Stimulated activated CD8-positive, alpha-beta memory T cell treated with anti-CD3 and anti-CD28 coated beads, Interleukin-15, amount 100 ng/mL, for 1 hour (primary cell): ENCODE results near the gene MT1G.
A peak's percentile ranks its signal among the peaks of the same experiment; 100 is the strongest.
"Not testable (repeated sequence)": the region's sequence is repeated elsewhere in the genome, so short reads cannot be mapped to it uniquely, and the experiment has no call there.

Source experiments
- DNase-seq: peaks from one replicate; pipeline ENCODE4 v3.0.0-alpha.2; 2020; ENCODE audit warnings: low read depth

The MT1G gene

DNA sequence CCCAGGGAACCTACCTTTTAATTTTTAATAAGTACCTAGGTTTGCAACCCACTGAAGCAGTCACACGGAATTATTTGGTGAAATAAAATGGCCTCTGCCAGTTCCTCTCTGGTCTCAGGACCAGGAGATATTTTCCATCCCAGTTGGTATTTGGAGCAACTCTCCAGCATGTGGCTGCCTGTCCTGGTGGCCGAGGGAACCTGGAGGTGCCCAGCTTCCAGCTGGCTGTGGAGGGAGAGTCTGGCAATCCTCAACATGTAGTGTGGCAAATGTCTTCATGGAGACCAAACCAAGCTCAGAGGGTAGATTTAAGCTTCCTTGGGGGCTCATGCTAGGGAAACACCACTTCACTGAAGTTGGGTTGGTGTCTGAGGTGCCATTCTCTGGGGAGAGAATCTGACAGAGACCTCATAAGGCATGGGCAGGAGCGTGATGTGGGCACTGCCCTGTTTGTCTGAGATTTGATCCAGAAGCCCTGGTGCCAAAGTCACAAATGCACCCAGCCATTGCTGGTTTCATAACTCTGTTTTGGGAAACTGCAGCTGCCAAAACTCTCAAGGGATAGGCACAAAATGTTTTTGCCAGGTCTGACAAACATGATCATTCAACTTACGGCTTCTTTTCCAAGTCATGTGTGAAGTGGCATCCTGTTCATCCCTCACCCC, 17.2 kb upstream of the MT1G start:
- no peak for DNase-seq

DNA sequence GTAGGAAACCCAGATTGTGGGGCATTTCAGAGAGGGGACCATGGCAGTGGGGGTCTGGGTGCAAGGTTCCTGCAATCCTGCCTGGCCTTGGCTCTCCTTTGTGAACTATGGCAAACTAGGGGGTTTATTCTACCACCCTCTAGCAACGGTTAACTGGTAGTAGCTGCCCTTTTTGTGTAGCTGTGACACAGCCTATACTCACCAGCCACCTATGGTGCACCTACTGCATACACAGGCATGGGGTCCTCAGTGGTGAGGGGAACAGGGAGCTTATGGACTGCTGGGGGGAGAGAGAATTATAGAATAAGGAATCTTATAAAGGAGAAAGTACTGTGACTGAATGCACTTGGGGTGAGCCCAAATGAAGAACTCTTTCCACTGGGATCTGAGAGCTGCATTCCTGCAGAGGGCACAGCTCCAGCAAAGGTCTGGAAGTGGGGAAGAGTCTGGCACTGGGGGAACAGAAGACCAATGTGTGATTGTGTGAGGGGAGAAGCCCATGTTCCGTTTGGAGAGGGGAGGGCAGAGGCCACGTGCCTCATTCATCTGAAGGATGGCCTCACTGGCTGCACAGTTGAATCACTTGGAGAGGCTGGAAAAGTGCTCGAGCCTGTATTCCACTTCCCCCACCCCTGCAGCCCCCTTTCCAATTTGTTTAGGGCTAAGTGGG, 16.5 kb upstream of the MT1G start:
- no peak for DNase-seq

DNA sequence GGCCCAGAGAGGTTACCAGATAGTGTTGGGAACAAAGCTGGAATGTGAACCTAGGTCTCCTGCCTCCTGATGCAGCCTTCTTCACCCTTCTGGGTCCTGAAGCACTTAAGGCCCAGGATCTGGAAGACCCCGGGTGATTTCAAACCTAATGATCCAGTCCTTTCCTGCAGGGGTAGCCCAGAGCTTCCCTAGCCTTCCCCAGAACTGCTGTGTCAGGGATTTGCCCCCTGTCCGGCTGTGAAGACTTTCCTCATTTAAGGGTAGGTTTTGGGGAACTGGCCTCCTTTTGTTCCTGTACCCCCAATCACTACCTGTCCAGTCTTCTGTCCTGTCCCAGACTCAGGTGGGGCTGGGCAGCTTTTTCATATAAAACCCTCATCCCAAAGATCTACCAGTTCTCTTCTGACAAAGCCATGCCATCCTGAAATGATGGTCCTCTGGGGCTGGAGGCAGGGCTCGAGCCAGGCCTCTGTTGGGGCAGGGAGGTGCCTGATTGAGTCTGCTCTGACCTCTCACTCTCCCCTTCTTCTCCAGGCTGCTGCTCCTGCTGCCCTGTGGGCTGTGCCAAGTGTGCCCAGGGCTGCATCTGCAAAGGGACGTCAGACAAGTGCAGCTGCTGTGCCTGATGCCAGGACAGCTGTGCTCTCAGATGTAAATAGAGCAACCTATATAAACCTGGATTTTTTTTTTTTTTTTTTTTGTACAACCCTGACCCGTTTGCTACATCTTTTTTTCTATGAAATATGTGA, 15.7 kb upstream of the MT1G start:
- DNase-seq: no peak

DNA sequence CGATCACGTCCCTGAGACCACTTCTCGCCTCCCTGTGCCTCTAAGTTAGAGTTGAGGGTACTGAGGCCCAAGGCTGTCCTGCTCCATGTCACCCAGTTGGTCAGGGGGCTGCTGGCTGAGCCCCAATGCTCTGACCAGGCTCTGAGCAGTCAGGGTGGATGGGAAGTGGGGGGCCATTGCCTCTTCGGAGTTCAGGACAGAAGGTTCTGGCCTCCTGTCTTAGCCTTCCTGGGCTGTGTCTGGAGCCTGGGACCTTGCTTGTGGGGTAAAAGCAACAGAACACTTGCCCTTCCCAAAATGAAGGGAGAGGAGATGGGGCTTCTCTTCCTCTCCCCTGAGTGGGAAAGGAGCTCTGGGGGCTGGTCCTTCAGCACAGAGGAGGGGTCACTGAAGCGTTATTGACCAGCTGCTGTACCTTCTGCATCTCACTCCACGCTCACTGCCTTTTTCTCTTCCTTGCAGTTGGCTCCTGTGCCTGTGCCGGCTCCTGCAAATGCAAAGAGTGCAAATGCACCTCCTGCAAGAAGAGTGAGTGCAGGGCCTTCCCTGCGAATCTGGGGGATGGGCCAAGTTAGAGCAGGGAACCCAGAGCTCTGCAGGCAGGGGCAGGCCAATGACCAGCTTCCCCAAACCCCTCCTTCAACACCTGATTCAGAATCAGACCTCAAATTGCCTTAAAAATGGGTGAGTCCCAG, 15.0 kb upstream of the MT1G start:
- no peak for DNase-seq

DNA sequence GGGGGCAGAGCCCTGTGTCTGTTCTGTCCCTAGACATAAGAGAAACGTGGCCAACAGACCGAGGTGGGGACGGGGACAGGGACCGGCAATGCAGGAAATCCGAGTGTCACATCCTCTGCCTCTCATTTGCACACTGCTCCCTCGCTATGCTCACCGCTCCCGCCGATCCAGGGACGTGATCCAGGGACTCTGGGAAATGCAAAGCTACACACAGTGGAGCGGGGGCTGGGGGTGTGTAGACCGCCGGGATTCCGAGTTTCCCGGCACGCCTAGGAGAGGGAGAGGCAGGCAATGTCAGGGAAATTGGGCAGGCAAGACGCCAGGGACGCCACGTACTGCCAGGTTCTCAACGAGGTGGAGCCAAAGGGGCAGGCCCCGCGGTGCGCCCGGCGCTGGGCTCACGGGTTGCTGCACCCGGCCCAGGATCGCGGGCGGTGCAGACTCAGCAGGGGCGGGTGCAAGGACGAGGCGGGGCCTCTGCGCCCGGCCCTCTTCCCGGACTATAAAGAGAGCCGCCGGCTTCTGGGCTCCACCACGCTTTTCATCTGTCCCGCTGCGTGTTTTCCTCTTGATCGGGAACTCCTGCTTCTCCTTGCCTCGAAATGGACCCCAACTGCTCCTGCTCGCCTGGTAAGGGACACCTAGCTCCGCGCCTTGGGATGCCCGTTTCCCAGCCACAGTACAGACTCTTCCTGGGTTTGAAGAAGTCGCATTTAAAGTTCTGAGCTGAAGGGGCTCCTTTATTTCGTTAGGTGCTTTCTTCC, 14.3 kb upstream of the MT1G start, which contains the start of gene MT1X:
Gene MT1X (plus strand): TSS at position 532 of the 764 bp plus-strand sequence. CDS start 71 bp downstream, at position 603.
- peak; percentile 65 for DNase-seq

DNA sequence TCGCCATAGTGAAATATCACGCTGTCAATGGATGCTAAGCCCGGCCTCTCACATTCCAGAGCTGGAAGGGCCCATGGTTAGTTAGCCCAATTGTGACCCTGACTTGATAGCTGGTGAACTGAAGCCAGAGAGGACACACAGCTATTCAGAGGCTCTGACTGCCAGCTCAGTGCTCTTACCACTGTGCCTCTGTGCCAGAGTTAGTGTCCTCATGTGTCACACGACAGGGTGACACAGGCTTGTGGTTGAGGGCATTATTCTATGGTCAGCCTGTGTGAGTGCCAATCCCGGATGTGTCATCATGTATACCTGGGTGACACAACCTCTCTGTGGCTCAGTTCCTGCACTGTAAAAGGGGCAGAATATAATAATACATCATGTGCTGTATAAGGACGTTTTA, 12.0 kb upstream of the MT1G start:
- DNase-seq: no peak

DNA sequence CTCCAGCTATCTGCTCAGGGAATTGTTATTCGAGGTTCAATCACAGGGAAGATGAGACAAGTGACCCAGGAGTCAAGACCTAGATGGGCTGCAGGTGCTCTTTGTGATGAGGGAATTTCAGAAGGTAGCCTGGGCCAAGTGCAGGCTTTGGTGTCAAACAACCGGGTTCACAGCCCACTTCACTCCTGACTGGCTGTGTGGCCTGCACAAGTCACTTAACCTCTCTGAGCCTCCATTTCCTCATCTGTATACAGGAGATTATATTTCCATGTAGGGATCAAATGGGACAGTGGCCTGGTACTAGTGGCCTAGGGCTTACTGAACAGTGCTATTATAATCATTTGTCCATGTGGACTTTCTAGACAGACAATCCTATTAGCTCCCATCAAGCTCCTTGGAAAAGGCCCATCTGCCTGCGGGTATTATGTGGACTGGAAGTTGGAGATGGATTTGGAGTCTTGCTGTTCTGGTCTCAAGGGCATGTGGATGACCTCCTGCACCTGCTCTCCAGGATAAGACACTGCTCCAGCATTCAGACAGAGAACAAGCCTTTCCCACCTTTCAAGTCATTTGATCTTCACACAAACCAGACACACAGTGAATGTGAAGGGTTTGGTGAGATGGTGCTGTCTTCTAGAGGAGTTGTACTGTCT, 11.3 kb upstream of the MT1G start:
- DNase-seq: no peak

DNA sequence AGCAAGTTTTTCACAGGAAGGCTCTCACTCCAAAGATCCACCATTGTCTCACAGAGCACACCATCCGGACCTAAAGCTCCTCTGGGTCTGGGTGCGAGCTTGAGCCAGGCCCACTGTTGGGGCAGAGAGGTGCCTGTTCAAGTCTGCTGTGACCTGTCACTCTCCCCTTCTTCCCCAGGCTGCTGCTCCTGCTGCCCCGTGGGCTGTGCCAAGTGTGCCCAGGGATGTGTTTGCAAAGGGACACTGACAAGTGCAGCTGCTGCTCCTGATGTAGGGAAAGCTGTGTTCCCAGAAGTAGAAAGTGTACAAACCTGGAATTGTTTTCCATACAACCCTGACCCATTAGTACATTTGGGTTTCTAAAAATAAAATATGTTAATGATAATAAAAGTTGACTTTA, 9.6 kb upstream of the MT1G start:
- DNase-seq: no peak

DNA sequence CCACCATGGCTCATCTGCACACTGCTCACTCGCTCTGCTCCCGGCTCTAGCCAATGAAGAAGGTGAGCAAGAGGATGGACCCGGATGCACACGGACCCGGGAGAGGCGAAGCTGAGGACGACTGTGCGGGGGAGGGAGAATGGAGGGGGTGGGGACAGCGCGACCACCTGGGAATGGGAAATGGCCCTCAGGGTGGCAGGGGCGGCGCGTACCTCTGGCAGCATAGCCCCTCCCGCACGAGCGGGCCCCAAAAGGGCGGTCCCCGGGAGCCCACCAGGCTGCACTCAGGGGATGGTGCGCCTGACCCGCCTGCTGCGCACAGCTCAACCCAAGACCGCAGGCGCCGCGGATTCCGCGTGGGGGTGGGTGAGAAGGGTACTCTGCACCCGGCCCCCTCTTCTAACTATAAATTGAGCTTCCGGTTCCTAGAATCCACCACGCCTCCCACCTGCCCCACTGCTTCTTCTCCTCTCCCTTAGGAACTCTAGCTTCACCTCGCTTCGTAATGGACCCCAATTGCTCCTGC, 7.9 kb upstream of the MT1G start:
- DNase-seq: no peak

DNA sequence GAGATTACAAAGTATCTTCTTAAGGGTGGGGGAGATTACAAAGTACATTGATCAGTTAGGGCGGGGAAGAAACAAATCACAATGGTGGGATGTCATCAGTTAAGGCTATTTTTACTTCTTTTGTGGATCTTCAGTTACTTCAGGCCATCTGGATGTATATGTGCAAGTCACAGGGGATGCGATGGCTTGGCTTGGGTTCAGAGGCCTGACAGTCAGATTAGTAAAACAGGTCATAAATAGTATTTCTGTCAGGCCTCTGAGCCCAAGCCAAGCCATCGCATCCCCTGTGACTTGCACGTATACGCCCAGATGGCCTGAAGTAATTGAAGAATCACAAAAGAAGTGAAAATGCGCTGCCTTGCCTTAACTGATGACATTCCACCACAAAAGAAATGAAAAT, 6.7 kb upstream of the MT1G start:
- DNase-seq: not testable (repeated sequence)

DNA sequence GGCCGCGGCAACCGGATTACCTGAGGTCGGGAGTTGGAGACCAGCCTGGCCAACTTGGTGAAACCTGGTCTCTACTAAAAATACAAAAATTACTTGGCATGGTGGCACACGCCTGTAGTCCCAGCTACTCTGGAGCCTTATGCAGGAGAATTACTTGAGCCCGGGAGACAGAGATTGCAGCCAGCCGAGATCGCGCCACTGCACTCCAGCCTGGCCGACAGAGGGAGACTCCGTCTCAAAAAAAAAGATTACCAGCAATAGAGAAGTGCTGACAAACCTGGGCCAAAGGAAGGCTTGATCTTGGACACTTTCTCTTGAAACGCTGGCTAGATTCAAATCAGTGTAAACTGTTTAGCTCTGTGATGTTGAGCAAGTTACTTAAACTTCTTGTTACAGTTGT, 6.1 kb upstream of the MT1G start:
- DNase-seq: no peak

DNA sequence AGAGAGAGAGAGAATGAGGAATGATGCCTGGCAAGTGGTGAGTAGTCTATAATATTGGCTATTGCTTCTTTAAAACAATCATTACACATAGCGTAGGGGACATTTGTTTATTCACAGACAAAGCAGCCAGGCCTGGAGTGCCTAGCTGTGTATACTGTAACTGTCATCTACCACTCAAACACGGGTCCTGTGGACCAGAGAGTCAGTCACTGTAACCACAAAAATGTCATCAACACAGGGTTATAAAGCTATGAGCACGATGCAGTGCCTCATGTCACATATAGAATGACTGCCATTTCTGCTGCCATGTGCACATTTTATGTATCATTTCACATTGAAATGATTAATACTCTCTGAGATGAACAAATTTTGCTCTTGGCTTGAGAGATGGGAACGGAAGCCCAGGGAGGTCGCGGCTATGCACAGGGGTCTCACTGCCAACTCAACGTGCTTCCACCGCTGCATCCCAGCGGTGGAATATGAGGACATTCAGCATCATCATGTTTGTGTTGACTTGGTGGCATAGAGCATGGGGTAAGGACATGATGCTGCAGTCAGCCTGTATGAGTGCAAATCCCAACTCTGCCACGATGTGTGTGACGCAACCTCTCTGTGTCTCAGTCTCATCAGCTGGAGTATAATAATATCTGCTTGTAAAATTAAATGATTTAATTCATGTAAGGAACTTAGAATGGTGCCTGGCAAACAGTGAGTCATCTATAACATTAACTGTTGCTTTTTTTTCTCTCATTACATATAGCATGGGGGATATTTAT, 5.1 kb upstream of the MT1G start:
- DNase-seq: no peak

DNA sequence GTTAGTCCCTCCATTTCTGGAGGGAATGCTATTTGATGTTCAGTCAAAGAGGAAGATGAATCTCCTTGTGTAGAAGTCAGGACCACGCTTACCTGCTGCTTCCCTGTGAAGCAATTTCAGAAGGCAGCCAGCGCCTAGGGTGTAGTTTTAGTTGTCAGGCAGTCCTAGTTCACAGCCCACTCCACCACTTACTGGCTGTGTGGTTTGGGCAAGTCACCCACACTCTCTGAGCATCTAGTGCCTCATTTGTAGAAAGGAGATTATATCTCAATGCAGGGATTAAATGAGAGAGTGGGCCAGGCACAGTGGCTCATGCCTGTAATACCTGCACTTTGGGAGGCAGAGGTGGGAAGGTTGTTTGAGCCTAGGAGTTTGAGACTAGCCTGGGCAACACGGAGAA, 4.3 kb upstream of the MT1G start:
- not testable (repeated sequence) for DNase-seq

DNA sequence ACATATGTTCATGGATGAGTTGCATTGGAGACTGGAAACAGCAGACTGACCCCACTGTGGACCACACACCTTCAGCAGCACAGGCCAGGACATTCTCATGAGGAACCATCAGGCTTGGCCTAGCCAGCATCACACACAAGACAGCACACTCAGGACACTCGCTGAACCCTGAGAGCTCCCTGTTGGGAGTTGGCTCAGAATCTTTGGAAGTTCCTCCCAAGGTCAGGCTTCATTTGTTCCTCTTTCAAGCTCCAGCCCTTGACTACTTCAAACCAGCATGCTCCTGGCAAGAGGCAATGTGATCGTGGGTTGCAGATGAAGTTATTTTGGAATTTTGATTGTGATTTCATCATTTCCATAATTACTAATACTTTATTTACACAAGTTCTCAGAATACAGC, 3.8 kb upstream of the MT1G start:
- not testable (repeated sequence) for DNase-seq

DNA sequence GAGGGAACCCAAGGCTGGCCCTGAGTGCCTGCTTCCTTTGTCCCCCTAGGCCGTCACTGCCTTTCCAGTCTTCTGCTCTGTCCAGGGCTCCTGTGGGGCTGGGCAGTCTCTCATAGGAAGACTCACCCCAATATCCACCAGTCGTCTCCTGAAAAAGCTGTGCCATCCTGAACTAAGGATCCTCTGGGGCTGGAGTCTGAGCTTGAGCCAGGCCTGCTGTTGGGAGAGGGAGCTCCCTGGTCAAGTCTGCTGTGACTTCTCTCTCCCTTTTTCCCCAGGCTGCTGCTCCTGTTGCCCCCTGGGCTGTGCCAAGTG, 2.7 kb upstream of the MT1G start:
- no peak for DNase-seq

DNA sequence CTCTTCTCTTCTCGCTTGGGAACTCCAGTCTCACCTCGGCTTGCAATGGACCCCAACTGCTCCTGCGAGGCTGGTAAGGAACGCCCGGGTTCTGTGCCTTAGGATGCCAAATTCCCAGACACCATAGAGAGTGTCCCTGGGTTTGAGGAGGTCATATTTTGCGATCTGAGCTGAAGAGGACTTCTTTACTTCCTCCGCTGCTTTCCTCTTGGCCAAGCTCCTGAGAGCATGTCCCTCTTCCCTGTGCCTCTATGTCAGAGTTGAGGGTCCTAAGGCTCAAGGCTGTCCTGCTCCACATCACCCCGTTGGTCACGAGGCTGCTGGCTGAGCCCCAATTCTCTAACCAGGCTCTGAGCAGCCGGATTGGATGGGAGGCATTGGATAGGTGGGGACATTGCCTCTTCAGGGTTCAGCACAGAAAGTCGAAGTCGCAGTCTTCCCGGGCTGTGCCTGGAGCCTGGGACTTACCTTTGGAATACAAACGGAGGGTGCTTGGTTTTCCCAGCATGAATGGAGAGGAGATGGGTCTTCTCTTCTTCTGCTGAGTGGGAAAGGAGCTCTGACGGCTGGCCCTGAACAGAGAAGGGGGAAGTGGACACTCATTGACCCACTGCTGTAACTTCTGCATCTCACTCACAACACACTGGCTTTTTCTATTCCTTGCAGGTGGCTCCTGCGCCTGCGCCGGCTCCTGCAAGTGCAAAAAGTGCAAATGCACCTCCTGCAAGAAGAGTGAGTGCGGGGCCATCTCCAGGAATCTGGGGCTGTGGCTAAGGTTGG, 2.2 kb upstream of the MT1G start:
- no peak for DNase-seq

DNA sequence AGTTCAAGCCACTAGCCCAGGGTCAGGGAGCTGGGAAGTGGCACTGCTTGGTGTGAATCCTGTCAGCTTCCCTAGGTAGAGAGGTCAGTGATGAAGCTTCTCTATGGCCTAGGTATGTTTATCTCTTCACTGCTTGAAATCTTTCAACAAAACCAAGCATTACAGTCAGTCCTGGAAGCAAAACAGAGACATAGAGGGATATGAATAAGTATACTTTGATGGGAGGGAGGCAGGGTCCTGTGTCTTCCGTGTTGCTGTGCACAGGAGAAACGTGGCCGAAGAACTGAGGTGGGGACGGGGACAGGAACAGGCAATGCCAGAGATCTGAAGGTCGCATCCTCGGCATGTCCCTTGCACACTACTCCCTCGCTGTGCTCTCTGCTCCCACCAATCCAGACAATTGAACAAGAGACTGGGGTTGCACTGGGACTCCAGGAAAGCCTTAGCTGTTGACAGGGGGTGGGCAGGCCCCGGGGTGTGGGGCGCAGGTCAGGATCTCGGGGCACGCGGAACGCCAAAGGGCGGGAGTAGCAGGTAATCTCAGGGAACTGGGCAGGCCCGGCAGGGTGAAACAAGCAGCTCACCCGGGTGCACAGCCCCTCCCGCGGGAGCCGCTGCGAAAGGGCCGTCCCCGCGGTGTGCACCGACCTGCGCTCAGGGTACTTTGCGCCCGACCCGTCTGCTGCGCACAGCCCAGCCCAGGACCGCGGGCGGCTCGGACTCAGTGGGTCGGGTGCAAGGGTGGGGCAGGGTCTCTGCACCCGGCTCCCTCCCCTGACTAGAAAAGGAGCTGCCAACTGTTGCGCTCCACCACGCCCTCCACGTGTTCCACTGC, 1.4 kb upstream of the MT1G start, which contains the start of gene MT1H:
Gene MT1H (plus strand): TSS at position 810 of the 835 bp plus-strand sequence. CDS start 71 bp downstream, outside the sequence.
- DNase-seq: no peak
